Caco-2 (cell line): ENCODE data around the gene PABPN1. TPM values are rescaled to one million over a fixed set of nuclear protein-coding genes. Genes with fewer than 3 reads are reported as not detected.

Experiments used
- BruUV-seq: library from RNA; stranded (reverse); fragments of 400-500 nt; replicated peaks from 2 replicates; lab custom pipeline; 2021; lab: Mats Ljungman, UMichigan
- CTCF ChIA-PET: fragments of 300-600 bp; sonication (Branson Sonifier 250); formaldehyde crosslinking; loops from one replicate; lab custom pipeline; 2022; ENCODE audit warnings: antibody characterized with exemption; lab: Charles Lee
- POLR2A ChIA-PET: fragments of 300-600 bp; sonication (Branson Sonifier 250); formaldehyde crosslinking; loops from one replicate; lab custom pipeline; 2022; ENCODE audit warnings: antibody characterized with exemption; lab: Charles Lee
- DNase-seq, 2 experiments: peaks; one replicate each; pipeline versions ENCODE4 v3.0.0 to v3.0.0-alpha.2; 2020 to 2022
- H3K27me3 ChIP-seq: replicated peaks from 2 replicates; pipeline ENCODE4 v1.6.0; 2011; ENCODE audit warnings: low read length; ENCODE audit not compliant: control insufficient read depth, insufficient read depth
- H3K36me3 ChIP-seq: 2 replicates; pipeline ENCODE4 v1.5.1; 2011; ENCODE audit warnings: low read length; ENCODE audit not compliant: control insufficient read depth, insufficient read depth
- H3K4me1 ChIP-seq: fragments of 250-450 bp; sonication (Bioruptor Pico); 2 replicates; pipeline ENCODE4 v1.5.1; 2020; ENCODE audit warnings: mild to moderate bottlenecking
- H3K4me3 ChIP-seq: 2 replicates; pipeline ENCODE4 v1.5.1; 2011; ENCODE audit warnings: low read depth, mild to moderate bottlenecking, control low read depth, low read length
- H3K9me3 ChIP-seq: fragments of 250-450 bp; sonication (Bioruptor Pico); 2 replicates; pipeline ENCODE4 v1.5.1; 2020; ENCODE audit warnings: mild to moderate bottlenecking, moderate library complexity
- H3K27ac Mint-ChIP-seq: one replicate; pipeline ENCODE4 v1.8.0; 2022; ENCODE audit warnings: mixed read lengths; ENCODE audit not compliant: unreplicated experiment
- H3K27me3 Mint-ChIP-seq: one replicate; pipeline ENCODE4 v1.8.0; 2022; ENCODE audit warnings: mixed read lengths; ENCODE audit not compliant: insufficient read depth, unreplicated experiment
- H3K36me3 Mint-ChIP-seq: one replicate; pipeline ENCODE4 v1.8.0; 2022; ENCODE audit warnings: mild to moderate bottlenecking, mixed read lengths; ENCODE audit not compliant: insufficient read depth, unreplicated experiment
- H3K4me1 Mint-ChIP-seq: one replicate; pipeline ENCODE4 v1.8.0; 2022; ENCODE audit warnings: low read depth, mixed read lengths; ENCODE audit not compliant: unreplicated experiment
- H3K4me3 Mint-ChIP-seq: one replicate; pipeline ENCODE4 v1.8.0; 2022; ENCODE audit warnings: mild to moderate bottlenecking, moderate library complexity, mixed read lengths; ENCODE audit not compliant: unreplicated experiment
- H3K9me3 Mint-ChIP-seq: one replicate; pipeline ENCODE4 v1.8.0; 2022; ENCODE audit warnings: mixed read lengths; ENCODE audit not compliant: unreplicated experiment
- intact Hi-C: fragments of 100-400 bp; cut with micrococcal nuclease; formaldehyde crosslinking; loops from one replicate; pipeline ENCODE4 v1.10.0; 2022; ENCODE audit not compliant: unreplicated experiment
- total RNA-seq: library from RNA; stranded (reverse); gene quantifications from 2 replicates; pipeline ENCODE4 v1.2.3, GENCODE V29; 2022
- TF ChIP-seq, protein P1 (sequence below), 2 experiments: fragments of 200-600 bp in 1 of 2; IDR thresholded peaks; 1 replicate in 1 of 2; 2 replicates in 1 of 2; pipeline versions ENCODE4 v1.5.1 to v1.8.0; 2011 to 2022; ENCODE audit warnings: antibody characterized with exemption in 1 of 2, control low read depth in 1 of 2, inconsistent platforms in 1 of 2, low read depth in 1 of 2, low read length in 1 of 2, mild to moderate bottlenecking in 1 of 2, moderate library complexity in 1 of 2; ENCODE audit not compliant: insufficient read depth in 1 of 2, severe bottlenecking in 1 of 2, unreplicated experiment in 1 of 2

PABPN1 gene
- total RNA-seq, 1 experiment from 2014 or later: 202 TPM

DNA sequence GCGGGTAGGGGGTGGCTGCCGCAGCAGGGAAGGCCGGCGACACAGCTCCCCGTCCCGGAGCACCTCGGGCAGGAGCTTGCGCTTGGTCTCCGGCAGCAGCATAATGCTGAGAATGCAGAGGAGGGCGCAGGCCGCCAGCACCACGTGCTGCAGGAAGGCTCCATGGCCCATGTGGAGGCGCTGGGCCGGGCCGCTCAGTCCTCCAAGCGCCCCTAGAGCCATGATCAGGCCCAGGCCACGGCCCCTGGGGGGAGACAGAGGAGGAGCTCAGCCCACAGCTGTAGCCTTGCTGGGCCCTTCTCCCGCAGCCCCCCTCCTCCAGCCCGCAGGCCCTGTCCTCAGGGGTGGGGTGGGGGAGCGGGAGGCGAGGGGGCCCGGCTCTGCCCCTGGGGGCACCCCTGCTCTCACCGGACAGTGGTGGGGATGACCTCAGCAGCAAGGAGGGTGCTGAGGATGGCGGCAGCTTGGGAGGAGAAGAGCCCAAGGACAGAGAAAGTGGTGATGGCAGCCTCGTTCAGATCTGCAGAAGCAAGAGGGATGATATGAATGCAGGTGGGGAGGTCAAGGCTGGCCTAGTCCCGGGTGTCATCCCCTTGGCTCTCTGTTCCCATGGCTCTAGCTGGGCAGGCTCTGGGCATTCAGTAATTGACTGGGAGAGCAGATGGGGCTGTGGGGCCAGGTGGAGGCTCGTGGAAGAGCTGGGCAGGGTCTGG lies 25.6 kb downstream of the PABPN1 start:
- H3K9me3 Mint-ChIP-seq: no peaks in the 10 kb centered on the region
- no peaks in the 10 kb centered on the region for H3K27me3 ChIP-seq
- H3K4me1 Mint-ChIP-seq: peaks cover 8% of the 10 kb centered on the region
- H3K36me3 ChIP-seq: no peaks in the 10 kb centered on the region
- H3K4me1 ChIP-seq: no peaks in the 10 kb centered on the region; the same call in 1 of the 2 replicates
- no peaks in the 10 kb centered on the region for H3K9me3 ChIP-seq
- no peak overlapping the region for H3K4me3 ChIP-seq
- H3K27ac Mint-ChIP-seq: no peak overlapping the region
- ChIA-PET CTCF (interaction anchor here (1.0 to 1.7 kb wide), 2 partner anchors 14 to 33 kb away, joined by 3 to 8 read pairs; no protein-coding TSS in a partner anchor), POLR2A (no interaction called here)
- DNase-seq: no peak
- no TSS peak for BruUV-seq
- H3K4me3 Mint-ChIP-seq: no peak overlapping the region
- H3K36me3 Mint-ChIP-seq: no peaks in the 10 kb centered on the region
- H3K27me3 Mint-ChIP-seq: peaks cover 3% of the 10 kb centered on the region
- intact Hi-C loops: no loop called here
- TF ChIP-seq, protein P1, sequence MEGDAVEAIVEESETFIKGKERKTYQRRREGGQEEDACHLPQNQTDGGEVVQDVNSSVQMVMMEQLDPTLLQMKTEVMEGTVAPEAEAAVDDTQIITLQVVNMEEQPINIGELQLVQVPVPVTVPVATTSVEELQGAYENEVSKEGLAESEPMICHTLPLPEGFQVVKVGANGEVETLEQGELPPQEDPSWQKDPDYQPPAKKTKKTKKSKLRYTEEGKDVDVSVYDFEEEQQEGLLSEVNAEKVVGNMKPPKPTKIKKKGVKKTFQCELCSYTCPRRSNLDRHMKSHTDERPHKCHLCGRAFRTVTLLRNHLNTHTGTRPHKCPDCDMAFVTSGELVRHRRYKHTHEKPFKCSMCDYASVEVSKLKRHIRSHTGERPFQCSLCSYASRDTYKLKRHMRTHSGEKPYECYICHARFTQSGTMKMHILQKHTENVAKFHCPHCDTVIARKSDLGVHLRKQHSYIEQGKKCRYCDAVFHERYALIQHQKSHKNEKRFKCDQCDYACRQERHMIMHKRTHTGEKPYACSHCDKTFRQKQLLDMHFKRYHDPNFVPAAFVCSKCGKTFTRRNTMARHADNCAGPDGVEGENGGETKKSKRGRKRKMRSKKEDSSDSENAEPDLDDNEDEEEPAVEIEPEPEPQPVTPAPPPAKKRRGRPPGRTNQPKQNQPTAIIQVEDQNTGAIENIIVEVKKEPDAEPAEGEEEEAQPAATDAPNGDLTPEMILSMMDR (IDR thresholded peaks at IDR 0.05; ENCODE audit: insufficient read depth in 1 of 2, low read depth in 1 of 2, low read length in 1 of 2, severe bottlenecking in 1 of 2, unreplicated experiment in 1 of 2): no peak

DNA sequence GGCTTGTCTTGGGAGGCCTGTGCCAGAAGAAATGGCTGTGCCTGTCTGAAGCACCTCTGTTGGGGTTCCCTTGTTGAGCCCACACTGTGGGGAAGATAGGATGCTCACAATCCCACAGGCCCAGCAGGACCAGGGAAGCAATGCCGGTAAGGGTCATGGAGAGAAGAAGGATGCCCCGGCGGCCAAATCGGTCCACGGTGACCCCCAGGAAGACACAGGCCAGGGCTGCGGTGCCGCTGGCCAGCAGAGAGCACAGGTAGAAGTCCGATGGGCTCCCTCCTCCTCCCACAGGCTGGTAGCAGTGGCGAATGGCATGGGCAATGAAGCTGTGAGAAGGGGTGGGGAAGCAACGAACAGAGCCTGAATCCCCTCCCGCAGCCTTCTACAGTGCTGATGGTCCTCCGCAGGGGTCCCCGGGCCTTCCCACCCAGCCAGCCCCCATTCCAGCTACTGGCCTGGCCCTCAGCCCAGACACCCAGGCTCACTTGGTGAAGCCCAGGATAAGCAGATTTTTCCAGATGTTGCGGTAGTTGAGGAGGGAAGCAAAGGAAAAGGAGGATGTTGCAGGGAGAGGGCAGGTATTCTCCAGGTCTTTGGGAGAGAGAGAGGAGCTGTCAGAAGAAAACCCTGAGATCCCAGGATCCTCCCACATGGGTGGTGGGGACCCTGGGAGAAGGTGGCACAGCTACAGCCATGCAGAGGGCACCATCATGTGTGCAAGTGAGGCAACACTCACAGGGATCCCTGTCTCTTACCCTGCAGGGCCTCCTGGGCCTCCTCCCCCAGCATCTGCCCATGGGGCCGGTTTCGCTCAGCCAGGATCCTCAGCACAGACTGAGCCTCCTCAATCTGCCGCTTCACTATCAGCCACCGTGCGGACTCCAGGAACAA lies 26.4 kb downstream of the PABPN1 start:
- POLR2A ChIA-PET: no interaction called here
- Histone ChIP-seq H3K27me3 (no peaks in the 10 kb centered on the region), H3K4me3 (no peak overlapping the region), H3K4me1 (peaks cover 3% of the 10 kb centered on the region; the same call in 1 of the 2 replicates), H3K36me3 (no peaks in the 10 kb centered on the region), H3K9me3 (no peaks in the 10 kb centered on the region)
- CTCF ChIA-PET: no interaction called here
- DNase-seq: no peak
- Mint-ChIP-seq H3K4me1 (peaks cover 8% of the 10 kb centered on the region), H3K36me3 (no peaks in the 10 kb centered on the region), H3K27ac (no peak overlapping the region), H3K9me3 (no peaks in the 10 kb centered on the region), H3K27me3 (peaks cover 3% of the 10 kb centered on the region), H3K4me3 (no peak overlapping the region)
- TF ChIP-seq, protein P1 (IDR thresholded peaks at IDR 0.05; ENCODE audit: insufficient read depth in 1 of 2, low read depth in 1 of 2, low read length in 1 of 2, severe bottlenecking in 1 of 2, unreplicated experiment in 1 of 2): no peak
- intact Hi-C loops: no loop called here
- BruUV-seq: no TSS peak

DNA sequence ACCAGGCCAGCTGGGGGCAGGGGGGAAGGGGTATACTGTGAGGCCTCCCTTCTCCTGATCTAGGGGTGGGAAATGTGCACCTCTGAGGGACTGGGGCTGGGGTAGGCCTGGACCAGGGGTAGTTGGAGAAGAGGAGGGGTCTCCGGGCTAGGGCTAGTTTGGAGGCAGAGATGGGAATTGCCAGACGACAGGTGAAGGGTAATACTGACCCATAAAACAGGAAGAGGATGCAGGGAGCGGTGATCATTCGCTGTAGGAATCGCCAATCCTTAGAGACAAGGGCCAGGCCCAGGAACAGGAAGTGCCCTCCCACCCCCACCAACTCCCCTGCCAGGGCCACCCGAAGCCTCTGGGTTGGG lies 27.0 kb downstream of the PABPN1 start:
- Histone ChIP-seq H3K27me3 (no peaks in the 10 kb centered on the region), H3K9me3 (no peaks in the 10 kb centered on the region), H3K36me3 (no peaks in the 10 kb centered on the region), H3K4me1 (peaks cover 3% of the 10 kb centered on the region; the same call in 1 of the 2 replicates), H3K4me3 (no peak overlapping the region)
- ChIA-PET CTCF (no interaction called here), POLR2A (no interaction called here)
- intact Hi-C loops: no loop called here
- H3K27ac Mint-ChIP-seq: no peak overlapping the region
- H3K27me3 Mint-ChIP-seq: peaks cover 3% of the 10 kb centered on the region
- TF ChIP-seq, protein P1 (IDR thresholded peaks at IDR 0.05; ENCODE audit: insufficient read depth in 1 of 2, low read depth in 1 of 2, low read length in 1 of 2, severe bottlenecking in 1 of 2, unreplicated experiment in 1 of 2): no peak
- H3K36me3 Mint-ChIP-seq: no peaks in the 10 kb centered on the region
- no TSS peak for BruUV-seq
- H3K4me1 Mint-ChIP-seq: peaks cover 11% of the 10 kb centered on the region
- DNase-seq: no peak
- H3K9me3 Mint-ChIP-seq: no peaks in the 10 kb centered on the region
- H3K4me3 Mint-ChIP-seq: no peak overlapping the region
